NCI-H82 treated with DMSO at 0.1 percent for 48 hours (cell line): Measurements from ENCODE around the gene ZNF747.

ENCODE experiments used
- DNase-seq: peaks from one replicate; lab custom pipeline; 2025; ENCODE audit not compliant: unreplicated experiment; lab: John Stamatoyannopoulos, UW

ZNF747 gene

DNA sequence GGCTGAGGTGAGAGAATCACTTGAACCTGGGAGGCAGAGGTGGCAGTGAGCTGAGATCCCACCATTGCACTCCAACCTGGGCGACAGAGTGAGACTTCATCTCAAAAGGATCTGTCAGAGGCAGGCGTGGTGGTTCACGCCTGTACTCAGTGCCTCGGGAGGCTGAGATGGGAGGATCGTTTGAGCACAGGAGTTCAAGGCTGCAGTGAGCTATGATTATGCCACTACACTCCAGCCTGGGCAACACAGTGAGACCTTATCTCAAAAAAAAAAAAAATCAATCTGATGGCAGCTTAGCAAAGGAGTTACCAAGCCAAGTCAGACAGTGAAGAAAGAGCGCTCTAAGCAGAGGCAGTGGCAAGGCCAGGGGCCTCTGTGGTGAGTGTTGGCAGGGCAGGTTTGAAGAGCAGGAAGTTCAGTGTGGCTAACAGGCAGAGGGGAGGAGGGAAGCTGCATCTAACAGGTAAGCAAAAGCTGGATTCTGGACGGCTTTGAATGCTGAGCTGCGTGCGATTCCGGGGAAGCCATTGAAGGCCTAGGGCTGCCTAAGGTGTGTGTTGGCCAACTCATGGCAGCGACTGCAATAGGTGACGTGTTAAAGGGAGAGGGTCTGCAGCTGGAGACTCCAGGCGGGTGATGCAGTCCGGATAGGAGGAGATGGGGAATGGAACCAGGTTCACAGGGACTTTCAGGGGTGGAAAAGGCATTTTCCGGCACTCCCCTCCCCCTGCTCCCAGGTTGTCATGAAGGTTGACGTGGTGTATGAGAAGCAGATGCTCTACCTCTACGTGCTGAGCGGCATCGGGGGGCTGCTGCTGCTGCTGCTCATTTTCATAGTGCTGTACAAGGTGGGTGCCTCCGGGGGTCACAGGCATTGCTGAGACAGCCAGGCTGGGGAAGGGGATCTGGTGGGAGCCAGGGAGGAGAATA is 15.3 kb downstream of the ZNF747 start:
- no peak for DNase-seq

DNA sequence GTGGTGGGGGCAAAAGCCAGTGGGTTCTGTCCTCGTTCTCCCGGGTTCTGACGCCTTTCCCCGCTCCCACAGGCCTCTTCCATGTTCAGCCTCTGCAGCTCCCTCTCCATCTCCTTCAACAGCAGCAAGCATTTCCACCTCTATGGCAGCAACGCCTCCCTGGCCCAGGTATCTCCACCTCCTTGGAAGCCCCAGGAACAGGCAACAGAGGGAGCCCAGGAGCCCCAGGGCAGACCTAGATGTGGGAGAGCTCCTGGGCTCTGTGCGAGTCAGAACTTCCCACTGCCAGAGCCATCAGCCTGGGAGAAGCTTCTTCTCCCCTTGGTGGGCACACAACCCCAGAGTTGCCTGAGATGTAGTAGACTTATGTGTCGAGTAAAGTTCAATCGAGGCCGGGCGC is 16.1 kb downstream of the ZNF747 start:
- DNase-seq, result no peak

DNA sequence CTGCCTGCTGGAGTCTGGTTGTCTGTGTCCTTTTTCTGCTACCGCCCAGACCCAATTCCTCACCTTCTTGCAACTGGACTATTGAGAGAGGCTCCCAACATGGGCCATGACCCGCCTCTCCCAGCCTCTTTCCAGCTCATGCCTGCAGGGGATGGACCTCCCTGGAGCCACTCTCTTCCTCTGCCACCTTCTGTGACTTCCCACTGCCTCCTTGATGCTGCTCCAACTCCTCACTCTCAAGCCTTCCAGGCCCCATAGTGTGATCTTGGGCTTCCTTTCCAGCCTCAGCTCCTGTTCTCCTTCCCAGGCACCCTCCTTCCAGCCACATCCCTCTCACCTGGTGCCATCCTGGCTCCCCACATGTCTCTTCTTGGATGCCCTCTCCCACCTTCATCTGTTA is 19.4 kb downstream of the ZNF747 start:
- no peak for DNase-seq

DNA sequence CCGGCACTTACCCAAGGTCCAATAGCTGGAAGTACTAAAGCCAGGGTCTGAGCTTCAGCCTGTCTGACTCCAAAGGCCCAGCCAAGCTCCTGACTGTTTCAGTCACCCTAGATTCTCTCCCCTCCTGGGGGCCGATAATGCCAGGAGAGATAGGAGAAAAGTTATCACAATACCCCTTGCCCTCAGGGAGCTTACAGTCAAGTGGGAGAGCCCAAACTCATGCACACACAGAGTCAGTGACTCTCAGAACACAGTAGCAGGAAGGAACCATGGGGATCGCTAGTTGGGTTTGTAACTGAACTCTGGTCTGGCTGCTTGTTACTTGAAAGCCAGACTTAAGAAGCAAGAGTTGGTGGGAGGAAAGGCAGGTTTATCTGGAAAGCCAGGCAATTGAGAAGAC is 23.1 kb downstream of the ZNF747 start:
- no peak for DNase-seq

DNA sequence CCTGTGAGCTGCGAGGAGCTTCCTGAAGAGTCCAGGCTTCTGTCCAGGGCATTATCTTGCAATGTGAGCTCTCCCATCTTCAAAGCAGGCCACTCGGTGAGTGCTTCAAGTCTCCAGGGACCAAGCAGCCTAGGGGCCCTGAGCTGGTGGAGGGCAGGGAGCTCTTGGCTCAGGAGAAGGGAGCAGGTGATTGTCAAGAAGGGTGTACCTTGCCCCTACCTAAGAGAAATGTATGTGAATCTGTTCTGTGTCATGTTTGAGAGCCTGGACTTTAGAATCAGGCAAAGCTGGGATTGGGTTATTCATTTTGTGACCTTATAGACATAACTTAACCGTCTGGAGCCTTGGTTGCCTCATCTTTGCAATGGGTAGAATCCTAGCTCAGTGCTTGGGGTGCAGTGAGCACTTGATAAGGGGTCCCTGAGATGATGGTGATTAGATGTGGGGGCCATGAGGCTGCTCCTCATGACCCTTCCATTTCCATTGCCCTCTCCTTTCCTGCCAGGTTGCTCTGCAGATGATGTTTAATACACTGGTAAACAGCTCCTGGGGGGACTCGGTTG is 24.2 kb downstream of the ZNF747 start:
- no peak for DNase-seq

DNA sequence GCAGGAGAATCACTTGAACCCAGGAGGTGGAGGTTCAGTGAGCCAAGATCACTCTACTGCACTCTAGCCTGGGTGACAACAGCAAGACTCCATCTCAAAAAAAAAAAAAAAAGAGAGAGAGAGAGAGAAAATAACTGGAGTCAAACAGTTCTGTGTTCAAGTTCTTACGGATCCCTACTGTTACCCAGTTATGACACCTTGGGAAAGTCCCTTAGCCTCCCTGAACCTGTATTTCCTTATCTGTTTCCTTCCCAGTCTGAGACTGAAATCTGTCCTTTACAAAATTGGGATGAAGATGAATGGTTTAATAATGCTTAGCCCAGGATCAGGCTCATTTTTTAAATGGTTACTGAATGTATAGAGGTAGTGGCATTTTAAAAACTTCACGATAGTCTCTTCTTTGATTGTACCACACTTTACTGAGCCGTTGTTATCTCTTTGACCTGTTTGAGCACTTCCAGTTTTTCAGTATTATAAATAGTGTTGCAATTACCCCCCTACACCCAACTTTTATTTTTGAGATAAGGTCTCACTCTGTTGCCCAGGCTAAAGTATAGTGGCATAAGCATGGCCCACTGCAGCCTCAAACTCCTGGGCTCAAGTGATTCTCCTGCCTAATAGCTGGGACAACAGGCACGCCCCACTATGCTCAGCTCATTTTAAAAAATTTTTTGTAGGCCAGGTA is 25.4 kb downstream of the ZNF747 start:
- no peak for DNase-seq

DNA sequence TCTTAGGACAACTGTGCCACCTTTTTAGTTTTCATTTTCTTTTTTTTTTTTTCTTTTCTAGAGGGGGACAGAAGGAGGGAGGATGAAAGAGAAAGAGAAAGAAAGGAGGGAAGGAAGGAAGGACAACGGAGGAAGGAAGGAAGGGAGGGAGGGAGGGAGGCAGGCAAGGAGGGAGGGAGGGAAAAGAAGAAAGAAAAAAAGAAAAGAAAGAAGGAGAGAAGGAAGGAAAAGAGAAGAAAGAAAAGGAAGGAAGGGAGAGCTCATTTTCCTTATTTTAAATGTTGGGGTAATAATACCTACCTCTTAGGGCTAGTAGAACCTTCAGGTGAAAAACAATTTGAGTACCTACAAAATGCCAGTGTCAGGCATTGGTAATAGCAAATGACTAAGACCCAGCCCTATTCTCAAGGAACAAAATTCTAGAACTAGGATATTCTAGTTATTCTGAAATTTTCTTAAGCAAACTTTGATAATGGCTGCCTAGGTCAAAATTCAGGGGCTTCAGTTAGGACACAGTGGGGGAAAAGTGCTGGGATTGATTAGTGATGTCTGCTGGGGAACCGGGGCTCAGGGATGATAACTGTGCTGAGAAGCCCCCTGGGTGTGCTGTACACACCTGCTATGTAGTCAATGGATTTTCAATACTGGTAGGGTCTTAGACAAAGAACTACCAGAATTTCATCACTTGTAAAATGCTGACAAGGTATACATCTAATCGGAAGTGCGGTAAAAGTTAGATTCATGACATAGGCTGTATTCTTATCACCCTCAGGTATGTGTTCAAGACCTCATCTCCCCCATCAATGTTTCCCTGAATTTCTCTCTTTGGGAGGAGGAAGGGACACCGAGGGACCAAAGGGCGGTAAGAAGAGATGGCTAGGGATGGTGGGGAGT is 31.0 kb downstream of the ZNF747 start:
- DNase-seq, result no peak

DNA sequence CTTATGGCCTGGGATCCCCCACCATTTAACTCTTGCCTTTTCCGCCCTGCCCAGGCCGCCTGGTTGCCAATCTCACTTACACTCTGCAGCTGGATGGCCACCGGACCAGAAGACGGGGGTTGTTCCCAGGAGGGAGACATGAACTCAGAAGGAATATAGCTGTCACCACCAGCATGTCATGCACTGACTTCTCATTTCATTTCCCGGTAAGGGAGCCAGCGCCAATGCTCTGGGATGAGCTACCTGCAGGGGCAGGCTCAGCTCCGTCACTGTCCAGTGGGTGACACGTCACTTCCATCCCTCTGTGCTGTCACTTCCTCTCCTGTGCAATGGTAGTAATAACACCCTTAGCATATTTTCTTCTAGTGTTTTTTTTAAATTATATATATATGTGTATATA is 35.4 kb downstream of the ZNF747 start:
- no peak for DNase-seq

DNA sequence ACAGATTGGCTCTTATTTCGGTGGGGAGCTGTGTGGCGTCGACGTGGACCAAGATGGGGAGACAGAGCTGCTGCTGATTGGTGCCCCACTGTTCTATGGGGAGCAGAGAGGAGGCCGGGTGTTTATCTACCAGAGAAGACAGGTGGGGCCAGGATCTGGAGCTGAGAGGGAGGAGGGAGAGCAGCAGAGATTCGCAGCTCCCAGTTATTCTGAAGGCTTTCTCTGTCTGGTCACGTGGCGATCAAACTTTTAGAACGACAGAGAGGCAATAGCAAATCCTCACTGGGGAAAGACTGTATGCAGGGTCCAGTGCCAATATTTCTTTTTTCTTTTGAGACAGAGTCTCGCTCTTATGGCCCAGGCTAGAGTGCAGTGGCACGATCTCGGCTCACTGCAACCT is 39.9 kb downstream of the ZNF747 start:
- DNase-seq, result no peak

DNA sequence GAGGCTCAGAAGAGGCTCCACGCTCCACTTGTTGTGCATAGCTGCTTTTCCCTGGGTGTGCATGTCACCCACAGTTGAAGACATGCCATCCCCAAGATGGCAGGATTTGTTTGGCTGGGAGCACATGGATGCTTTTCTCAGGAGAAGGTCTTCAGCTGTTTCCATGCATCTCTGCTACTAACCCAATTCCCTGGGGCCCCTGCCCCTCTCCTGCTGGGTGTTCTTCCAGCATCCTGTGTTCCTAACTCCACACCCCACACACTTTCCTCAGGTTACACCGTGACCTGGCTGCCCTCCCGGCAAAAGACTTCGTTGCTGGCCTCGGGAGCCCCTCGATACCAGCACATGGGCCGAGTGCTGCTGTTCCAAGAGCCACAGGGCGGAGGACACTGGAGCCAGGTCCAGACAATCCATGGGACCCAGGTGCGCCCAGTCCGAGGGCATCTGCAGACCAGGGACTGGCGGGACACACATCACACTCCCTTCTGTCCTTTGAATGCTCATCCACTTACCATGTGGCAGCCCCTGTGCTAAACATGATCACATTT is 40.6 kb downstream of the ZNF747 start:
- no peak for DNase-seq

DNA sequence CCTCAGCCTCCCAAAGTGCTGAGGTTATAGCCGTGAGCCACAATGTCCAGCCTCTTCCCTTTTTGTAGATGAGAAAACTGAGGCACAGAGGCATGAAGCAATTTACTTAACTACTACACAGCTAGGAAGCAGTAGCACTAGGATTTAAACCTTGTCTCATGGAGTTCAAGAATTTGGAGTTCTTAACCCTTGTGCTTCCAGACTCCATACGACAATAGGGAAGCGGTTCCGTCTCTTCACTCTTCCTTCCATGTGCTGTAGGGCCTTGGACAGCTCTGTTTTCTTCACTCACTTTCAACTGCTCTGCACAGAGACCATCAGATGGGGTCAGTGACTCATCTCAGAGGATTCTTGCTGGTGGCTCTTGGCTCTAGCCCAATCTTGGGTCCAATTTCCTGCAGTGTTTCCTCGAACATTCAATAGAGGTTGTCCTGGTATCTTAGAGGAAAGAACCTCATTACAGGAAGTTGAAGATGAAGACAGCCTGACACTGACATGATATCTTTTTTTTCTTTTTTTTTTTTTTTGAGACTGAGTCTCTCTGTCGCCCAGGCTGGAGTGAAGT is 42.8 kb downstream of the ZNF747 start:
- DNase-seq, result no peak

DNA sequence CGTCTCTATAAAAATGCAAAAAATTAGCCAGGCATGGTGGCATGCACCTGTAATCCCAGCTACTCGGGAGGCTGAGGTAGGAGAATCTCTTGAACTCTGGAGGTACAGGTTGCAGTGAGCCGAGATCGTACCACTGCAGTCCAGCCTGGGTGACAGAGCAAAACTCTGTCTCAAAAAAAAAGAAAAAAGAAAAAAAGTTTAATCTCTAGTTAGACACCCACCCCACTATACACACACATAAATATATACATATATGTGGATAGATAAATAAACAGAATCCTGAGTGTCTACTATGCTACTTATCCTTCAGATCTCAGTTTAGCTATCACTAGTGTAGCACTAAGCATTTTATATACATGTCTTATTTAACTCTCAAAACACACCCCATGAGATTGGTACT is 43.4 kb downstream of the ZNF747 start:
- DNase-seq, result no peak

DNA sequence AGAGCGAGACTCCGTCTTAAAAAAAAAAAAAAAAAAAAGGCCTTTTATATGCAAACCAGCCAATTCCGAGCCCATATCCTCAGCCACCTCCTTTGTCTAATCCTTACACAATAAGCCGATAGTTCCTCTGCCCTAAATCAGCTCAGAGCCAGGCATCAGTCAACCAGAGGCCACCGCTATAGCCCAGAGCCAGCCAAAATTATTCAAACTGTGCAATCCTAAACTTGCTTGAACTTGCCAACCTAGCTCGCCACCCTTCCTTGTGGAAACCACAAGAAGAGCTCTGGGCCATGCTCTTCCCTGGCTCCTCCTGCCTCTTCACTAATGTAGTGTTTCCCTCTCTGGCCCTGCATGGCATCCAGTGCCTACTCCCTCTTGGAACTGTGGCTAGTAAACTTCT is 44.4 kb downstream of the ZNF747 start:
- no peak for DNase-seq

DNA sequence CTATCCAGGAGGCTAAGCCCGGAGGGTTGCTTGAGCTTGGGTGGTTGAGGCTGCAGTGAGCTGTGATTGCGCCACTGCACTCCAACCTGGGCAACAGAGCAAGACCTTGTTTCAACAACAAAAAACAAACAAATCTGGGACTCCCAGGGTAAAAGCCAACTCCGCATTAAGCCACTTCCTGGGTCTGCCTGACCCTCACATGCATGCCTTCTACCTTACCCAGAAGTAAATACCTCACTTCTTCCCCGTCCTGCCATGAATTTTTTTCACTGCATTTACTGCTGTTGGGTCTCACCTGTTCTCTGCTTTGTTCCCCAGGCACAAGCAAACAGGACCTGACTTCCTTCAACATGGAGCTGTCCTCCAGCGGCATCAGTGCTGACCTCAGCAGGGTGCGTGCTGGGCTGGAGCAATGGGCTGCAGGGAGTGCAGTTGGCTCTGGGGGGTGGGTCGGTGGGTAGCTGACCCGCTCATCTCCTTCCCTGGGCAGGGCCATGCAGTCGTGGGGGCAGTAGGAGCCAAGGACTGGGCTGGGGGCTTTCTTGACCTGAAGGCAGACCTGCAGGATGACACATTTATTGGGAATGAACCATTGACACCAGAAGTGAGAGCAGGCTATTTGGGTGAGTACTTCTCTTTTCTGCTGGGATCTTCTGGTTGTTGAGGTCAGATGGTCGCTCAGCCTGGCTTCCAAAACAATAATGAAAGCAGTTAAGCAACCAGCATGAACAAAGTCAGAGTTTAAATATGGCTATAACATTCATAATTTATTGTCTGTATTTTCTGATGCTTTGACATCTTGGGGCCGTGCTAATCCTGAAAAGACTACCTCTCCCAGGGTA is 45.7 kb downstream of the ZNF747 start:
- DNase-seq, result no peak

DNA sequence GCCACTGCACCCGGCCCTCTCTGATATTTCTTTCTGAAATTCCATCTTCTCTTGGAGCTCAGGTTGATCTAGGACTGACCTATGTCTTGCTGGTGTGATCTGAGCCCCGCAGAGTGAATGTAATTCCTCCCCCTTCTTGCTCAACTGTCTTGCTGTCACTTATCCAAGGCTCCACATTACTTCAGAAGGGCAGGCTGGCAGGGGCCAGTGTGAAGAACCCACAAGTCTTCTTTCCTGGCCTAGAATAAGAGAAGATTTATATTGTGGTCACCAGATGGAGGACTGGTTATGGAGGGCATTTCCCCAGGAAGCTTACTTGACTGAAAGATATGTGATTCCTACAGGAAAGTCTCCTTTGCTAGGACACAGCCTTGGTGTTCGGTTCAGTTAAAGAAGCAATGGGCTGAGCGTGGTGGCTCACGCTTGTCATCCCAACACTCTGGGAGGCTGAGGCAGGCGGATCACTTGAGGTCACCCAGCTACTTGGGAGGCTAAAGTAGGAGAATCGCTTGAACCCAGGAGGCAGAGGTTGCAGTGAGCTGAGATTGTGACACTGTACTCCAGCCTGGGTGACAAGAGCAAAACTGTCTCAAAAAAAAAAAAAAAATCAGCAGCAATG is 48.7 kb downstream of the ZNF747 start:
- no peak for DNase-seq

DNA sequence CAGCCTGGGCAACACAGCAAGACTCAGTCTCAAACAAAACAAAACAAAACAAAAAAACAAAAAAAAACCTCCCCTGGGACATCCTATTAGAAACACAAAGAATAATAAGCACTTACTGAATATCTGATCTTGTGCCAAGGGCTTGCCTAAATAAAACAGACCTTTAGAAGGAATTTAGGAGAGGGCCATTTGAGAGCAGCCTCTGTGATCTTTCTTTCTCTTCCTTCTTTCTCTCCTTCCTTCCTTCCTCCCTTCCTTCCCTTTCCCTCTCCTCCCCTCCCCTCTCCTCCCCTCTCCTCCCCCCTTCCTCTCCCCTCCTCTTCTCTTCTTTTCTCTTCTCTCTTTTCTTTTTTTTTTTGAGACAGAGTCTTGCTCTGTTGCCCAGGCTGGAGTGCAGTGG is 49.8 kb downstream of the ZNF747 start:
- no peak for DNase-seq

DNA sequence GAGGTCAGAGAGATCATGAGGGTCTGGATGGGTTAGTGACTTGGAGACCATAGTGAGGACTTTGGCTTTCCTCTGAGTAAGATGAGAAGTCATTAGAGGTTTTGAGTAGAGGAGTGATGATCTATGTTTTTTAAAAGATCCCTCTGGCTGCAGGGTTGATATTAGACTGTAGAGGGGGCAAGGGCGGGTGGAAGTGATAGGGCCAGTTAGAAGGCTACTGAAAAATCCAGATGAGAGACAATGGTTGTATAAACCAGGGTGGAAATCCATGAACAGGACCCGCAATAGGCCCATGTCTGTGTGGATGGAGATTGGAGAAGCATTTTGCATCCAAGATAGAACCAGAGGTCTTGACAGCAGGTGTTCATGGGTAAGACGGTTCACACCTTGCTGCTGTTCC is 52.3 kb downstream of the ZNF747 start:
- DNase-seq, result no peak

DNA sequence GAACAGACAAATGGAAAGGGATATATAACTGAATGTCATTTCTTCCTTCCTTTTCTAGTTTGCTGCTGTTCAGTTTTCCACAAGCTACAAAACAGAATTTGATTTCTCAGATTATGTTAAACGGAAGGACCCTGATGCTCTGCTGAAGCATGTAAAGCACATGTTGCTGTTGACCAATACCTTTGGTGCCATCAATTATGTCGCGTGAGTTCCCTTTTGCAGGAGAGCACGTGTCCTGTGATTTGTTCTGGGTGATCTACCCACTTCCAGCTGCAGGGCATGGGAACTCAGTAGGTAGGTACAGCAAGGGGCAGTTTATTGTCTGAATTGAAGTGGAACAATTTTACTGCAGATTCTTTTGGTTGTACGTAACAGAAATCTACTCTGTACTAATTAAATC is 53.3 kb downstream of the ZNF747 start:
- no peak for DNase-seq
